ENCODE data around the gene SLC37A1. TPM values are rescaled to one million over a fixed set of nuclear protein-coding genes. Genes with fewer than 3 reads are reported as not detected.
A peak's percentile ranks its signal among the peaks of the same experiment; 100 is the strongest.

Gene SLC37A1
- total RNA-seq, 4 donors from 2014 or later: 10.7 to 21.1 (median 14.0) TPM

GRCh38 chr21:42525029-42525581 is 11.5 kb downstream of the SLC37A1 start:
- Histone ChIP-seq H3K27ac (peak overlapping the region; percentile 11 to 85 (median 74)), H3K4me3 (peak overlapping the region in 3 of 4 donors; percentile 19 to 52 (median 28)), H3K9me3 (no peaks in the 10 kb centered on the region), H3K27me3 (no peaks in the 10 kb centered on the region), H3K36me3 (peaks cover 0 to 64% (median 0%) of the 10 kb centered on the region in 3 donors), H3K4me1 (peaks cover 0 to 46% (median 0%) of the 10 kb centered on the region in 3 donors)
- intact Hi-C loops (cut with DNase I): no loop called here
- DNase-seq: no peak
- WGBS, 2 donors: 32 to 55% methylated on average over 6 to 14 of the region's 15 CpGs
- no peak for TF ChIP-seq POLR2A (IDR thresholded peaks at IDR 0.05)
- no peak for TF ChIP-seq CTCF (IDR thresholded peaks at IDR 0.05)

GRCh38 chr21:42525676-42526378 is 12.2 kb downstream of the SLC37A1 start:
- no peak overlapping the region for H3K4me3 ChIP-seq
- H3K36me3 ChIP-seq: peaks cover 0 to 57% (median 0%) of the 10 kb centered on the region in 3 donors
- H3K27me3 ChIP-seq: no peaks in the 10 kb centered on the region
- WGBS, 2 donors: 72 to 86% methylated on average over 9 of the region's 9 CpGs
- peaks cover 0 to 46% (median 0%) of the 10 kb centered on the region in 3 donors for H3K4me1 ChIP-seq
- intact Hi-C loops (cut with DNase I): no loop called here
- DNase-seq: no peak
- H3K9me3 ChIP-seq: no peaks in the 10 kb centered on the region
- H3K27ac ChIP-seq: peak overlapping the region in 3 of 4 donors; percentile 10 to 78 (median 70)
- TF ChIP-seq CTCF (IDR thresholded peaks at IDR 0.05) (no peak), POLR2A (IDR thresholded peaks at IDR 0.05) (no peak)

GRCh38 chr21:42526379-42526727 is 12.7 kb downstream of the SLC37A1 start:
- intact Hi-C loops (cut with DNase I): no loop called here
- no peak for DNase-seq
- H3K36me3 ChIP-seq: peaks cover 0 to 52% (median 0%) of the 10 kb centered on the region in 3 donors
- peaks cover 0 to 46% (median 0%) of the 10 kb centered on the region in 3 donors for H3K4me1 ChIP-seq
- no peaks in the 10 kb centered on the region for H3K27me3 ChIP-seq
- H3K4me3 ChIP-seq: no peak overlapping the region
- WGBS, 2 donors: 80 to 82% methylated on average over 5 to 9 of the region's 9 CpGs
- H3K27ac ChIP-seq: peak overlapping the region in 3 of 4 donors; percentile 9 to 70 (median 10)
- TF ChIP-seq POLR2A (IDR thresholded peaks at IDR 0.05) (no peak), CTCF (IDR thresholded peaks at IDR 0.05) (no peak)
- H3K9me3 ChIP-seq: no peaks in the 10 kb centered on the region

GRCh38 chr21:42527127-42527488 is 13.5 kb downstream of the SLC37A1 start:
- peaks cover 0 to 46% (median 0%) of the 10 kb centered on the region in 3 donors for H3K4me1 ChIP-seq
- H3K27ac ChIP-seq: peak overlapping the region in 3 of 4 donors; percentile 49 to 73 (median 62)
- intact Hi-C loops (cut with DNase I): no loop called here
- no peaks in the 10 kb centered on the region for H3K9me3 ChIP-seq
- WGBS, 2 donors: 70 to 94% methylated on average over 2 of the region's 8 CpGs
- no peak for DNase-seq
- no peaks in the 10 kb centered on the region for H3K27me3 ChIP-seq
- TF ChIP-seq CTCF (IDR thresholded peaks at IDR 0.05) (no peak), POLR2A (IDR thresholded peaks at IDR 0.05) (no peak)
- H3K36me3 ChIP-seq: peaks cover 0 to 44% (median 0%) of the 10 kb centered on the region in 3 donors
- H3K4me3 ChIP-seq: no peak overlapping the region

- whole genome bisulfite sequencing, 2 donors: 55 to 66% methylated on average over 7 to 13 of the region's 13 CpGs
Measured at GRCh38 chr21:42527489-42528158, 14.0 kb downstream of the SLC37A1 start.

More at GRCh38 chr21:42527489-42528158, 14.0 kb downstream of the SLC37A1 start:
- no peaks in the 10 kb centered on the region for H3K9me3 ChIP-seq
- intact Hi-C loops (cut with DNase I): no loop called here
- no peaks in the 10 kb centered on the region for H3K27me3 ChIP-seq
- no peak for TF ChIP-seq POLR2A (IDR thresholded peaks at IDR 0.05)
- TF ChIP-seq CTCF (IDR thresholded peaks at IDR 0.05): no peak
- H3K4me3 ChIP-seq: peak overlapping the region in 1 of 4 donors; percentile 42
- H3K27ac ChIP-seq: peak overlapping the region; percentile 25 to 73 (median 56)
- H3K36me3 ChIP-seq: peaks cover 0 to 39% (median 0%) of the 10 kb centered on the region in 3 donors
- H3K4me1 ChIP-seq: peaks cover 0 to 51% (median 1%) of the 10 kb centered on the region in 3 donors
- DNase-seq: no peak
